GM19193 (cell line): ENCODE measurements around the gene RANBP1.

ENCODE experiments used
- POLR2A ChIP-seq: IDR thresholded peaks from 4 replicates; pipeline ENCODE4 v1.6.1; 2011; ENCODE audit not compliant: insufficient read depth, insufficient read length; ENCODE audit errors: extremely low read depth

The RANBP1 gene

DNA sequence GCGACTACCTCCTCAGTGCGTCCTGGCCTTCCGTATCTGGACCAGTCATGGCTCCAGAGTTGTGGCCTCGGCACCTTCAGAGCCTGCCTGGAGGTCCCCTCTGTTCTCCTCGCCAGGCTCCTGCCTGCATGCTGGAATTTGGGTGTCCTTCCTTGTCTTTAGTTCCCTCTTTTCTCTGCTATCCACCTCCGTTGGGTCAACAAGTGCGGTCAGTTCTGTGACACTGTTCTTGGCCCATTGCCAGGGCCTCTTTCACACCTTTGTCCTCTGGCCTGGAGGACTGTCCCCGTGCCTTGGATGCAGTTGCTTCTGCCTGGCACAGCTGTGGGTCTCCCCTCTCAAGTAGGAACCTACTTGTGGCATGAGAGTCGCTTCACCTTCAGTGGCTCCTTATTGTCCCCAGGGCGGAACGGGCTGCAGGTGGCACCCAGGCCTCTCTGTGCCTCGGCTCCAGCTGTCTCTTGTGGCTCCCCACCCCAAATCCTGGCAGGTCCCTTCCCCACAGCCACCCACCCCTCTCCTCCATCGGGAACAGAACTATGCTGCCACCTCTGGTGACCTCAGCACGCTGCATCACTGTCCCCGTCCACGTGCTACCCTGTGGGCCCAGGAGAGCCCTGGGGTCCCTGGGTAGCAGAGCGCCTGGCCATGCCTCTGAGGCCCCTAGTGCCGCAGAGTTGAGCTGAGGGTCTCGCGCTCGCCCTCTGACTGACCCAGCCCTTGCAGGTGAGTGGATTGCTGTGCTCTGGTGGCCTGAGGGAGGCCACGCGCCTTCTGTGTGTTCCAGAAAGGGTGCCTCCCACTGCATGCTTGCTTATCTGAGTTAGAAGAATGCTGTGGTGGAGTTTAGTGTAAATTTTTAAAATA, 31.1 kb upstream of the RANBP1 start:
- TF ChIP-seq POLR2A, result no peak

GRCh38 chr22:20085651-20086050, 30.3 kb upstream of the RANBP1 start:
- TF ChIP-seq POLR2A, result no peak

- TF ChIP-seq POLR2A, result no peak
Observed at GRCh38 chr22:20086101-20086599, 29.8 kb upstream of the RANBP1 start.

GRCh38 chr22:20086763-20087162, 29.1 kb upstream of the RANBP1 start:
- no peak for TF ChIP-seq POLR2A

DNA sequence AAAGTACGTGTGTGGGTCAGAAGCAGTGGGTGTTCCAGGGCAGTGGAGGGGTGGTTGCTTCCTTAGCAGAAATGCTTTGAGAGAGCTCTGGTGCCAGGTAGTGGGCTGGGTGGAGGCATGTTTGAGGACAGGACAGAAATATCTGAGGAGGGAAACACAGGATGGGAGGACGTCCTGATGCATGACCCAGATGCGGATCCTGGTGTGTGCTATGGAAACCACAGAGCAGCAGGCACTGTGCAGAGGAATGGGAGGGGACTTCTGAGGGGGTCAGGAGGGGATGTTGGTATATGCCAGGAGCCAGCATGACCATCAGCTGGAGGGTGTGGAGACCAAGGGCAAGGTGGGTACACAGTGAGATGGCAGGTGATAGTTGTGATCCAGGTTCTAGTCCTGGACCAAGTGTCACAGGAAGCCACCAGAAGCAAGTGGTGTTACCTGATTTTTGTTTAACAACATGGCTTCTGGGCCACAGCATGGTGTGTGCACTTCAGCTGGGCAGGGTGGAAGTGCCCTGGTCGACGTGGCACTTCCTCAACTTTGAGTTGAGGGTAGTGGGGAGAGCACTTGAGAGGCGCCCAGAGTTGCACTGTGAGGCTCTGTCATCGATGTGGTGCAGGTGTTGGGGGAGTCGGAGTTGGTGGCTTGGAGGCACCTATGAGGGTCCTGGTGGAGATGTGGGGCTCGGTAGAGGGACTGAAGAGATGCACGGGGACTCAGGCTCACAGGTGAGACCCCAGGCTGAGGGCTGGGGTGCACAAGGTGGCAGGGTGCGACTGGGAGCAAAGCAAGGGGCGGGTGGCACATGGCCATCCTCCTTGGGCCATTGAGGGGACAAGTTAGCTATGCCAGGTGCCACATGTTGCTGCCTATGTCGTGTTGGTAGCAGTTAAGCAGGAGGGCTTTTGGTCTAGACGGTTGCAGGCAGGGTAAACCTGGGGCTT, 28.3 kb upstream of the RANBP1 start:
- TF ChIP-seq POLR2A, result no peak

DNA sequence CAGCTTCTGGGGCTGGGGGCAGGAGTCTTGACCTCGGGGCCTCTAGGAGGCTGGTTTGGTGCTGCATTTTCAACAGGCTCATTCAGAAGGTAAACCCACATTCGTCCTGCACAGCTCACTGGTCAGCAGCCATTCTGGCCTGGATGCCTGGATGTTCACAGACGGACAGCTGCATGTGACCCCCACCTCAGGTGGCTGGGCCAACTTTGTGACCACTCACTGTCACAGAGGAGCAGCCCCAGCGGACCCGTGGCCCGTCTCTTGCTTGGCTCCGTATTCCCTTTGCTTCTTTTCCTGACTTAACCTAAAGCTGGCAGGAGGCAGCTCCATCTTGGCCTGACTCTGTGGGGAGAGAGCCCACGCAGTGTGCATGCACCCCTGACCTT, 27.6 kb upstream of the RANBP1 start:
- no peak for TF ChIP-seq POLR2A

DNA sequence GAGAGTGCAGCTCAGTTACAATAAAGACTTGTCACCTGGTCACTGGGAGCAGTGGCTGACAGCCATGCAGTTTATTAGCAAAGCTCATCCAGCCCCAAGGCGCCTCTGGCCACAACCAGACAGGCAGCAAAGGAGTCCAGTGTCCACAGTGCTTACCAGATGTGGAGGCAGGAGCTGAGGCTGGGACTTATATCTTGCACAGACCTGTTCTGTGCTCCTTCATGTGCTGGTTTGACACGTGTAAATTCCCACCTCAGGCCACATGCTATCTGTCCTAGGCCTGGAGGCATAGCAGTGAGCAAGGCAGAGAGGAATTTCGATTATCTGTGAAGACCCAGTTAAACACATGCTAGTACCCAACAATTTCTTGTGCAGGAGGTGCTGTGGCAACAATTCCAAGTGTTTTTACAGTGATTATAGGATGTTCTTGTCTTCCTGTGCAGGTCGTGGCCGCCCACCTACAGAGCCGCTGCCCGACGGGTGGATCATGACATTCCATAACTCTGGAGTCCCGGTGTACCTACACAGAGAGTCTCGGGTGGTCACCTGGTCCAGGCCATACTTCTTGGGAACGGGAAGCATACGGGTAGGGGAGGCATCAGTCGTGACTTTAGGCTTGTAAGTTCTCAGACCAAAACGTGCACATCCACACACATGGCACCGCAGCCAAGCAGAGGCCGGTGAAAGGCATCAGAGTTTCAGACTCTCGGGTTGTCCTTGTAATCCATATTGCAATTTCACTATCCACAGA, 26.5 kb upstream of the RANBP1 start:
- TF ChIP-seq POLR2A, result no peak

DNA sequence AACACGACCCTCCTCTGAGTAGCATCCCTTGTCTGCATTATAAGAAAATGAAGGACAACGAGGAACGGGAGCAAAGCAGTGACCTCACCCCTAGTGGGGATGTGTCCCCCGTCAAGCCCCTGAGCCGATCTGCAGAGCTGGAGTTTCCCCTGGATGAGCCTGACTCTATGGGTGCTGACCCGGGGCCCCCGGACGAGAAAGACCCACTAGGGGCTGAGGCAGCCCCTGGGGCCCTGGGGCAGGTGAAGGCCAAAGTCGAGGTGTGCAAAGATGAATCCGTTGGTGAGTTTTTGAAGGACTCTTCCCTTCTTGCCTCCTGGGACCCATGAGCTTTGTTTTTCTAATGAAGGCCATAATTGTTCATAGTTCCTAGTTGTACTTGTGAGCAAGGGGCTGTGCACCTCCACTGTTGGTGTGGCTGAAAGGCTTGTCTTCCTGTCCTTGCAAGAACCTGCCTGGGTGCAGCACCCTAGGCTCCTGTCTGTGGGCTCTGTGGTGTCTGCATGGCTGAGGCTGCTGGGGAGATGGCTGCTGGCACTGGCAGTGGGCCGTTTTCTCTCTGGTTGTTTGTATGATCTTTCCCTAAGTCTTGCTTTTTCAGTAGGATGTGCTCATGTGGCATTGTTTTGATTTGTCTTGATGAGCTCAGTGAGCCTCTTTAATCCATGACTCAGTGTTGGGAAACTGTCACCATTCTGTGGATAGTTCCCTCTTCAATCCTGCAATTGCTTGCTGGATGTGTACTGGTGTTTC, 25.8 kb upstream of the RANBP1 start:
- TF ChIP-seq POLR2A, result no peak

GRCh38 chr22:20090730-20091240, 25.1 kb upstream of the RANBP1 start:
- no peak for TF ChIP-seq POLR2A

- TF ChIP-seq POLR2A, result no peak
Observed at GRCh38 chr22:20091690-20092476, 24.0 kb upstream of the RANBP1 start.

DNA sequence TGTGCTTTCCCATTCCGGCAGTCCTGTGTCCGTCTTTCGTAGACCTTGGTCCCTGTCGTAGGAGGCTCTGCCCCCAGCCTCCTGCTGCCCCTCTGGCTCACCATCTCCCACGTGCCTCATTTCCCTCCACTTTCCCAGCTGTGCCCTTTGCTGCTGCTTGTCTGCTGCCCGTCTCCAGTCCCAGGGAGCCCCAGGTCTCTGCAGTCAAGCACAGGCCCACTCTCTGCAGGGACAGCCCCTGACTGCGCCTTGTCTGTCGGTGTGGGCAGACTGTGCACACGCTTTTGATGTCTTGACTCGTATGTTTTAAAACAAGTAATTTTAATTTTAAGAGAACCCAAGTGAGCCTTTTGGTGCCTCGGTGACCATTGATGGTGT, 23.4 kb upstream of the RANBP1 start:
- TF ChIP-seq POLR2A, result no peak

DNA sequence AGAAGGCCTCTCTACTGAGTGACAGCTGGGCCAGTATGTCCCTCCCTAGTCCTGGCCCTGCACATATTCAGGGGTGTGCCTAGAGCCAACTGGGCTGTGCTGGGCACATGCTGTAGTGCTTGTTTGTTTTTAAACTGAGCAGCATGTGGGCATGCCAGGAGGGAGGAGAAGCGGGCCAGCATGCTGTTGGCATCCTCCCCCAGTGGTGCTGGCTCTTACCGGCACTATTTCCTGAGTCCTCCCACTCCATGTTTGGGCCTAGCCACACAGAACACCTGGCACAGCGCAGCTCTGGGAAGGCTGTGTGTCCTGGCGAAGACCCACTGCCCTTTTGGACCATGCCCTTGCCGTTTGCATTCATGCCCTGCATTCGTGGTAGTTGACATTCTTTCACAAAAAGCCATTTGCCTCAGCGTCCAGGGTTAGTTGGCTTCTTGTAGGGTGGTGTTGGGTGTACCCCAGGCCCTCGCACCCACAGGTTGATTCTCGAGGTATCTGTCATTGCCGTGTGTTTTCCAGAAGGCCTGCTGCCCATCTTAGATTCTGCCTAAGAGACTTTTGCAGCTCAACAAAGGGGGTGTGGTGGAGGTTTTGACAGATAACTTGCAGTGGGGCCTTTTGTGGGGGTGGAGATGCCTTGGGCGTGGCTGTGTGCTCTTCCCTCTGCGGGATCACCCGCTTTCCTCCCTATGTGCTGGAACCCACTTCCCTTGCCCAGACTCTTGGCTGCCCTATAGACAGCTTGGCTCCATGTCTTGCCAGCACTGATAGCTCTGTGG, 22.3 kb upstream of the RANBP1 start:
- TF ChIP-seq POLR2A, result no peak

DNA sequence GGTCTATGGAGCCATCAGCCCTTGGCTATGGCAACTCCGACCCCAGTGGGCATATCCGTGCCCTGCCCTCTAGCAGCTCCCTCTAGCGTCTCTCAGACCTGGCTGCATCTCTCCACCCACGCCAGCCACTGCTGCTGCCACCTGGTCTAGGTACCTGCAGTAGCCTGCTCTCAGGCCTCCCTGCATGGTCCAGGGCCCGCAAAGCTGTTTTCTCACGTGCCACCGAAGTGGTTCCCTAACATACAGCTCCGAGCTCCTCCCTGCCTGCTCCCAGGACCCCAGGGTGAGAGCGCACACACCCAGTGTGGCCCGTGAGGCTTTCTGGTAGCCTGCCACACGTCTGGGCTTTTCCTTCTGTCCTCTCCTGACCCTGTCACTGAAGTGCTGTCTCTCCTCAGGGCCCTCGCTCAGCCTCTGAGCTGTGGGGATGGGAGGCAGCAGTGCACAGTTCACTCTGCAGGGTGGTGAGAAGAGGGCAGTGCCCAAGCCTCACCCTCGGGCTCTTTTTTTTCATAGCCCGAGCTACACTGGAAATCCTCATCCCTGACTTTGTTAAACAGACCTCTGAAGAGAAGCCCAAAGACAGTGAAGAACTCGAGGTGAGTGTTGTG, 21.6 kb upstream of the RANBP1 start:
- TF ChIP-seq POLR2A, result no peak

GRCh38 chr22:20095521-20095920, 20.4 kb upstream of the RANBP1 start:
- TF ChIP-seq POLR2A, result no peak
